NCI-H510A (cell line): ENCODE results near the gene INHBB.

Experiments used
- DNase-seq: peaks from one replicate; lab custom pipeline; 2025; lab: John Stamatoyannopoulos, UW

The INHBB gene

GRCh38 chr2:120398051-120398995, 52.4 kb downstream of the INHBB start:
- no peak for DNase-seq

- DNase-seq: no peak
These were observed 53.3 kb downstream of the INHBB start for GRCh38 chr2:120398996-120399888.

DNA sequence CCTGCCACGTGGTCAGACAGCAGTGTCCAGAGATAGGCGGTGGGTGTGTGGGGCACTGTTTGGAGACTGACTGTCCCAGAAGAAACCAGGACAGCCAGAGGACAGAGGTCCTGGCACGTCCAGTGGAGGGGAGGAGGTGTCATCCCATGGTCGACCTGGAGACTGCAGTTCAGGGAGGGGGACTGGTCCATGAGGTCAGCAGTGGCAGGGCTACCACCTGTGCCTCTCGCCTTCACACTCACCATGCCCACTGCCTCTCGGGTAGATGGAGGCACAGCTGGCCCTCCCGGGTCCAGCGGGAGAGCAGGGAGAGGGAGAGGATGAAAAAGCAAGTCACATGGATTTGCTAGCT, 53.9 kb downstream of the INHBB start:
- DNase-seq: no peak

GRCh38 chr2:120400551-120400950, 54.6 kb downstream of the INHBB start:
- no peak for DNase-seq
